Lower leg skin (tissue), 4 donors: Measurements from ENCODE around the gene CDH11. TPM values are rescaled to one million over a fixed set of nuclear protein-coding genes. Genes with fewer than 3 reads are reported as not detected.

ENCODE experiments used
- DNase-seq, 2 donors: peaks; one replicate each; pipeline ENCODE4 v3.0.0-alpha.2; 2019; ENCODE audit warnings: low spot score in 2 of 2
- H3K4me3 ChIP-seq: fragments of 200-600 bp; sonication (generic); 2 replicates; pipeline ENCODE4 v1.5.1; 2017; ENCODE audit warnings: mild to moderate bottlenecking, low read depth; ENCODE audit not compliant: poor library complexity, severe bottlenecking
- CTCF ChIP-seq, 3 donors: fragments of 450-650 bp; IDR thresholded peaks; one replicate each; pipeline ENCODE4 v1.5.1; 2016; ENCODE audit warnings: antibody characterized with exemption in 3 of 3, mild to moderate bottlenecking in 3 of 3, moderate library complexity in 2 of 3
- POLR2A ChIP-seq, 2 donors: fragments of 450-650 bp; IDR thresholded peaks; one replicate each; pipeline ENCODE4 v1.6.1; 2016 to 2017; ENCODE audit warnings: antibody characterized with exemption in 2 of 2, mild to moderate bottlenecking in 1 of 2, moderate library complexity in 1 of 2
- WGBS, 2 donors: methylation state at CpG; one replicate each; pipeline ENCODE4 v1.1.5; 2018; 5-methylcytosine and 5-hydroxymethylcytosine counted together
- intact Hi-C: fragments of 100-400 bp; cut with DNase I; formaldehyde crosslinking; loops from one replicate; pipeline ENCODE4 v1.15.0; 2023; ENCODE audit warnings: low total_unique reads
- total RNA-seq, 4 donors: library from RNA; depleted of rRNA; stranded (reverse); fragments of >200 nt; gene quantifications; one replicate each; pipeline ENCODE4 v1.1.0, GENCODE V29; 2016

Gene CDH11
- total RNA-seq, 4 donors from 2014 or later = 37.4 to 78.8 (median 47.5) TPM

DNA sequence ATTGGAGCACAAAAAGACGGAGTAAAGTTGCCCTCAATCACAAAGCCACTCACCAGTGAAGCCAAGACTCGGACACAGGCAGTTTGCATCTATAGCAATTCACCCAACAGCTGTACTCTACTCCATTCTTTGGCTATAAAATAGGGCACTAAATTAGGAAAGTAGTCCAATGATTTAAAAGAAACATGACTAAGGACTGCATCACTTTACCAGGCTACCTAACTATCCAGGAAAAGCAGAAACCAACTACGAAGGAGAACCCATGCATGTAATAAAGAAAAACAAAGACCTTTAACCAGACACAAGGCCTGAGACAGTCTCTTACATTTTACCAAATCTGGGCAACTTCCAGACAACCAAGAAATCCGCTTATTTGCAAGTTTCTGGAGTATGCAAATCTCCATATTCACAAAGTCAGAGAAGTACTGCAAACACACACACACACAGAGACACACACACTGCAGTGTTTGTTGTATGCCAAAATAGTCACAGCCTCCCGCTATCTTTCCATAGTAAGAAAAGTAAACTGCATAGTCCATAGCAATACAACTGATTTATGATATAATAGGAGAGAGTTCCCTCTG, 59.8 kb downstream of the CDH11 start:
- WGBS, 2 donors = 86 to 88% methylated on average over 5 of the region's 5 CpGs
- intact Hi-C loops = no loop called here
- H3K4me3 ChIP-seq = no peak overlapping the region
- no peak for TF ChIP-seq CTCF (IDR thresholded peaks at IDR 0.05)
- no peak for TF ChIP-seq POLR2A (IDR thresholded peaks at IDR 0.05)
- DNase-seq = no peak

DNA sequence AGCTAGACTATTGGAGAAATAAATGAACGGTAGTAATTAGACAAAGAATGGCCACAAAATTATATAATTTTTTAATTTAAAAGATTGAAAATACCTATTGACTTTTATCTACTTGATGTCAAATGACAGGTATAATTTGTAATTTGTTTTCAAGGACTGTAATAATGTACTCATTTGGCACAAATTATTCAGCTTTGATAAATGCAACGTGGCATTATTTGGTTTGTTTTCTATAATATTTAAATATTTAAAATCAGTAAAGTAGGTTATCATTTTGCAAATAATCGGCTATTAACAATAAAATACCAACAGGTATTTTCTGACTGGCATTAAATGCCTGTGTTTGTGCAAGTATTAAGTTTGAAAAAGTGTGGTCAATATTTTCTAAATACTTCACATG, 60.6 kb downstream of the CDH11 start:
- no peak for DNase-seq
- intact Hi-C loops = no loop called here
- no peak overlapping the region for H3K4me3 ChIP-seq
- TF ChIP-seq POLR2A (IDR thresholded peaks at IDR 0.05) (no peak), CTCF (IDR thresholded peaks at IDR 0.05) (no peak)
- 85 to 87% methylated on average over 3 of the region's 3 CpGs for WGBS, 2 donors

- no peak for DNase-seq
- TF ChIP-seq POLR2A (IDR thresholded peaks at IDR 0.05) = no peak
- TF ChIP-seq CTCF (IDR thresholded peaks at IDR 0.05) = no peak
- intact Hi-C loops = no loop called here
- H3K4me3 ChIP-seq = no peak overlapping the region
- WGBS, 2 donors = 78% methylated on average over 15 of the region's 15 CpGs
These were observed 62.4 kb downstream of the CDH11 start for GRCh38 chr16:65059406-65059980.

GRCh38 chr16:65057184-65057583, 64.7 kb downstream of the CDH11 start:
- intact Hi-C loops = no loop called here
- 87 to 91% methylated on average over 3 of the region's 3 CpGs for WGBS, 2 donors

DNA sequence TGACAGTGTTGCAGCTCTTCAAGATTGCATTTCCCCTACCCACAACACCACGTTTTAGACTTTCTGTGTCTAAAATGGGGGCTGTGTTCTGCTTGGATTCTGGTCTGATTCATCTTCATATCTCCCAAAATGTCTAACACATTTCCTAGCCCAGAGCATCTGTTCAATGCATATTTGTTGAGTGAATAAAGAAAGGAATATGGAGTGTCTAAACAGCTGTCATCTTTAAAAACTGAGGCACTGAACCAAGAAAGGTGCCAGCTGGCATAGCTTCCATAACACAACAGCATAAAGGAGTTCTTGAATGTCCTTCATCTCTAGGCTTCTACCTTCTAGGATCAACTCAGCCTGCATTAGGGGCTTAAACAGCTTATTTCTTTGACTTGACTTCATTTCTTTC, 67.4 kb downstream of the CDH11 start:
- no peak for DNase-seq
- 75 to 86% methylated on average over 1 of the region's 1 CpG for WGBS, 2 donors
- TF ChIP-seq CTCF (IDR thresholded peaks at IDR 0.05) (no peak), POLR2A (IDR thresholded peaks at IDR 0.05) (no peak)

More at GRCh38 chr16:65057184-65057583, 64.7 kb downstream of the CDH11 start:
- H3K4me3 ChIP-seq = no peak overlapping the region
- DNase-seq = no peak
- TF ChIP-seq CTCF (IDR thresholded peaks at IDR 0.05) (no peak), POLR2A (IDR thresholded peaks at IDR 0.05) (no peak)

GRCh38 chr16:65049679-65050078, 72.2 kb downstream of the CDH11 start:
- no peak for DNase-seq
- no peak overlapping the region for H3K4me3 ChIP-seq
- 77 to 83% methylated on average over 3 of the region's 3 CpGs for WGBS, 2 donors
- TF ChIP-seq CTCF (IDR thresholded peaks at IDR 0.05) (no peak), POLR2A (IDR thresholded peaks at IDR 0.05) (no peak)
- intact Hi-C loops = no loop called here

More for the DNA sequence above, 67.4 kb downstream of the CDH11 start:
- intact Hi-C loops = no loop called here
- no peak overlapping the region for H3K4me3 ChIP-seq
